GM13977 (cell line): ENCODE results near the gene THSD7A.

Experiments
- DNase-seq: peaks from one replicate; pipeline ENCODE4 v3.0.0; 2012; ENCODE audit warnings: low spot score
- in situ Hi-C: fragments of 300-500 bp; cut with MboI; formaldehyde crosslinking; loops from one replicate; pipeline ENCODE4 v1.12.0; 2022; ENCODE audit warnings: low sequenced_read_pairs, low pct_unique_long_range_greater_than_20kb, mixed read lengths, inconsistent platforms; ENCODE audit not compliant: unreplicated experiment
- TF ChIP-seq, protein P1 (sequence below): IDR thresholded peaks from 2 replicates; pipeline ENCODE4 v1.5.1; 2012; ENCODE audit warnings: mild to moderate bottlenecking, control low read depth; ENCODE audit not compliant: insufficient read depth; ENCODE audit errors: extremely low read depth, missing control alignments

Gene THSD7A

DNA sequence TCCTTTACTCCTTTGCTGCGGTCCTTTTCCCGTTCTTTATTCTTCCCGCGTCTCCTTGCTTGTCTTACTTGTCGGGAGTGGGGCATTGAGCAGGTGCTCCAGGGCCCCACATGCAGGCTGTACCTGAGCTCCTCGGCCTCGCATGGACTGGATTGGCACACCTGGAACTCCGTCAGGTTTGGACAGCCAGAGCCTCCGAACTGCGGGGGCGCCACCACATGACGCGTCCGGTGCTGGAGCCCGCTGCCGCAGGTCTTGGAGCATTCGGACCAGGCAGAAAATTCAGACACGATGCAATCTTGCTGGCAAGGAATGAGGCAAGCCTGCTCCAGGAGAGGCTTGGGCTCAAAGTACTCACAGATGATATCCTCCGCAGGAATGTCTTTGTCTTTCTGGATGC is 195.7 kb downstream of the THSD7A start:
- no peak for DNase-seq
- in situ Hi-C loops, result no loop called here
- TF ChIP-seq, protein P1, sequence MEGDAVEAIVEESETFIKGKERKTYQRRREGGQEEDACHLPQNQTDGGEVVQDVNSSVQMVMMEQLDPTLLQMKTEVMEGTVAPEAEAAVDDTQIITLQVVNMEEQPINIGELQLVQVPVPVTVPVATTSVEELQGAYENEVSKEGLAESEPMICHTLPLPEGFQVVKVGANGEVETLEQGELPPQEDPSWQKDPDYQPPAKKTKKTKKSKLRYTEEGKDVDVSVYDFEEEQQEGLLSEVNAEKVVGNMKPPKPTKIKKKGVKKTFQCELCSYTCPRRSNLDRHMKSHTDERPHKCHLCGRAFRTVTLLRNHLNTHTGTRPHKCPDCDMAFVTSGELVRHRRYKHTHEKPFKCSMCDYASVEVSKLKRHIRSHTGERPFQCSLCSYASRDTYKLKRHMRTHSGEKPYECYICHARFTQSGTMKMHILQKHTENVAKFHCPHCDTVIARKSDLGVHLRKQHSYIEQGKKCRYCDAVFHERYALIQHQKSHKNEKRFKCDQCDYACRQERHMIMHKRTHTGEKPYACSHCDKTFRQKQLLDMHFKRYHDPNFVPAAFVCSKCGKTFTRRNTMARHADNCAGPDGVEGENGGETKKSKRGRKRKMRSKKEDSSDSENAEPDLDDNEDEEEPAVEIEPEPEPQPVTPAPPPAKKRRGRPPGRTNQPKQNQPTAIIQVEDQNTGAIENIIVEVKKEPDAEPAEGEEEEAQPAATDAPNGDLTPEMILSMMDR, result no peak

DNA sequence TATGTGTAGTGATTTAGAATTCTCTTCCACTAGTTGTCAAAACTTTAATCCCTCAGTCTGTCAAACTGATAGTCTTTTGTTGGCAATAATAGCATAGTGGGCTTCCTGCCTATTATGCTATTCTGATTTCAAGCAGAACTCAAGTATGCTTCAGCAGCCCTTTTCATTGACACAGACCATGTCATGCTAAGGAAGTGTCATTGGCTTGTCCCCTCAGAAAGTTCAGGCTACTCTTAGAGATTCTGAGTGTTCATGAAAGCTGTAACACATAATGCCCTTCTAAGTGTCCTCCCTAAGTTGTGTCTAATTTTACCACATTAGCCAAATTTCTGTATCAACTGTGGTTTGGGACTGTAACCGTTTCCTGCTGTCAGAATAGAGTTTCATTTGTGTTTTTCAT is 198.7 kb downstream of the THSD7A start:
- TF ChIP-seq, protein P1, result no peak
- DNase-seq, result no peak
- in situ Hi-C loops, result no loop called here

DNA sequence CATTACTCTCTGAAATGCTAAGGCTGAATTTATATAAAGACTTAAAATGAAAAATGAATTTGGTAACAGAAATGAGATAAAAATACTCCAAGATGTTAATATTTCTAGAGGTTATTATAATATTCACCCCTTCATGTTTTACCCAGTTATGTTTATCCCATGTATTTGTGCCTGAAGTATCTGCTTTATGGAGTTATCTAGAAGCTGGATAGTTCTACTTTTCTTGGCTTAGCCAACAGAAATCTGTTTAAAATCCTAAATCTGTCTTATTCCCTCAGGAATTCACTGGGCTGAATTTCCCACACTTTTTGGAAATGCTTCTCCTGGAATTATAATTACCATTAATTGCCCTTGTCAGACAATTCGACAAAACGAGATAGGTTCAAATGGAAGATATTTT is 201.6 kb downstream of the THSD7A start:
- no peak for DNase-seq
- TF ChIP-seq, protein P1, result no peak
- in situ Hi-C loops, result no loop called here

DNA sequence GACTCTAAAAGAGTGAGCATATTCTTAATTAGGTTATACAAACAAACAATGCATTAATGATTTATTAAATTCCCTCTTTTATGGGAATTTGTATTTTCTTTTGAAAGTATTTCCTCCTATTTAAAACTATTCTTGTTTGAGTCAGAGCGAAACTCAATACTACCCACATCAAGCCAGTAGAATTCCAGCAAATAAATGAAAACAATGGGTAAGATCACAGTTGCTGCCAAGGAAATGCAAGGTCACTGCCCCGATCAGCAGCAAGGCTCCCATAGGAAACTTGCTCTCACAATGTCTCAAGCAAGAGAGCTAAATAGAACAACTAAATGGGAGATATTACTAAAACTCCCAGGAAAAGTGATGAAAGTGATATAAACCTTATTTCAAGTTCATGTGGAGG is 206.3 kb downstream of the THSD7A start:
- DNase-seq, result no peak
- in situ Hi-C loops, result no loop called here
- TF ChIP-seq, protein P1, result no peak

DNA sequence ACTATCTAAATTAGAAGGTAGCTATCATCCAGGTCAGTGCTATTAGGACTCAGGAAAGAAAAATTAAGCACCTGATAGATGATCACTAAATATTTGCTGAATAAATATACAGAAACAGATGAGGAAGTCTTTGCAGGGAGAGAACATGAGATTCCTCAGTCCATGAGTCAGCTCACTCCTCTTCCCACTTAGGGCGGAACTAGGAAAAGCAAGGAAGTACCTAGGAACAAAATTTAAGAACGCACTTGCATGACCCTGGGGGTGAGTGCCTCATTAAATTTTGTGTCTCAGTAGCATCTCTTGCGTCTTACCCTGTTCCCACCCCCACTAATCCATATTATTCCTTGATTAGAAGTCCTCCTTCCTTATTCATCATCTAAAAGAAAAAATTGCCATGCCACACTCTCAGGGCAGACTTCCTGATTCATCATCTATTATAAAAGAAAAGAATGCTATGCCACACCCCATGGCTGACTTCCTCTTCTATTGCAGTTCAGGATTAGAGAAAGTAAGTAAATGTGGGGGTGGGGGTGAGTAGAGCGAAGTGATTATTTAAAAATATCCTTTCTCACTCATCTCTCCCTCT is 208.8 kb downstream of the THSD7A start:
- in situ Hi-C loops, result no loop called here
- no peak for DNase-seq
- TF ChIP-seq, protein P1, result no peak

DNA sequence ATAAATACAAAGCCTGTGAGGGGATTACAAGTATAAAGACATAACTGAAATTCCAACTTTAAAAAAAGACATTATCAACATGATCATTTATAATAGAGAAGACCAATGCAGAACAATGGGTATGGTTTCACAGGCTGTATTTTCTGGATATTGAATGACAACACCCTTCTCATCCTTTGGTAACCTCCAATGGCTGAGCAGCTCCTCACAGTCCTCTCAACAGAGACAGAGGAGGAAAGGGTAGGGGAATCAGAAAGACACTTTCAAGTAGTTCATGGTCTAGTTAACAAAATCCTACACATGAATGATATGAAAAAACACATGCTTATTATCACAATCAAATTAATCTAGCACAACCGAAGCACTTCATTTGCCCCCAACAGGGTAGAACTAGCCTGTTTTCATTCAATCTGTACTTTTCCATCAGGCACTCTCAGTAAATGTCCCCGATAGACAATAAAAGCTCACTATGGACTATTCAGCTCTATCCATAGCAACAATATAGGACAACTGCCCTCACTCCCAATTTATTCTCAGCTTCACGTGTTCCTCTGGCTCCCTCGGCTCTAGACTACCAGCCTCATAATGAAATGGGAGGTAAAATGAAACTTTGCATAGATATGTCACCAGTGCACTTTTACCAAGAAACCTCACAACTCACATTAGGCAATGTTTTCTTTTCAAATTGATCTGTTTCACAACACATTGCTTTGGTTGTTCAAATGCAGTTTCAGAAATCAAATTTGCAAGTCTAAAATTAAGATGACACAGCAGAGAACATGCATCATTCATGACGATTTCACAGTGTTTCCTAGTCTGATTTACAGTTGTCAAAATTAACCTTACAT is 211.4 kb downstream of the THSD7A start:
- DNase-seq, result no peak
- in situ Hi-C loops, result no loop called here
- TF ChIP-seq, protein P1, result no peak
